Activated T-cell treated with anti-CD3 and anti-CD28 coated beads, Interleukin-2, amount 50 U/mL, for 72 hours (primary cell): ENCODE results near the gene PLEKHG4B. TPM values are rescaled to one million over a fixed set of nuclear protein-coding genes. Genes with fewer than 3 reads are reported as not detected.
"Not testable (repeated sequence)": the region's sequence is repeated elsewhere in the genome, so short reads cannot be mapped to it uniquely, and the experiment has no call there.

Experiments used
- ATAC-seq, 2 donors: fragments of 150-1000 bp; cut with Tn5 transposase; replicated peaks in 1 of 2; 2 replicates each; pipeline ENCODE4 v1.10.0; 2021; ENCODE audit warnings: moderate library complexity in 2 of 2, mild to moderate bottlenecking in 1 of 2
- DNase-seq, 2 donors: peaks; one replicate each; pipeline ENCODE4 v3.0.0; 2021 to 2022; ENCODE audit warnings: mixed read lengths in 1 of 2
- H3K27ac Mint-ChIP-seq: one replicate; pipeline ENCODE4 v1.8.0; 2022; ENCODE audit warnings: mild to moderate bottlenecking, moderate library complexity, mixed read lengths
- H3K27me3 Mint-ChIP-seq: one replicate; pipeline ENCODE4 v1.8.0; 2022; ENCODE audit warnings: low read depth, mixed read lengths
- H3K36me3 Mint-ChIP-seq, 2 donors: one replicate each; pipeline ENCODE4 v1.8.0; 2022; ENCODE audit warnings: mixed read lengths in 2 of 2, mild to moderate bottlenecking in 1 of 2; ENCODE audit not compliant: insufficient read depth in 2 of 2
- H3K4me1 Mint-ChIP-seq: one replicate; pipeline ENCODE4 v1.8.0; 2022; ENCODE audit warnings: low read depth, mixed read lengths
- H3K4me3 Mint-ChIP-seq, 2 donors: one replicate each; pipeline ENCODE4 v1.8.0; 2022; ENCODE audit warnings: mild to moderate bottlenecking in 2 of 2, mixed read lengths in 2 of 2, moderate library complexity in 2 of 2
- H3K9me3 Mint-ChIP-seq, 2 donors: one replicate each; pipeline ENCODE4 v1.8.0; 2022; ENCODE audit warnings: mixed read lengths in 2 of 2
- total RNA-seq, 2 donors: library from RNA; stranded (reverse); gene quantifications; one replicate each; pipeline ENCODE4 v1.2.3, GENCODE V29; 2022

PLEKHG4B gene
- total RNA-seq, 2 donors from 2014 or later: not detected

GRCh38 chr5:215256-215655 lies 123.3 kb downstream of the PLEKHG4B start:
- Mint-ChIP-seq H3K4me3 (peak overlapping the region; percentile 63 to 73), H3K4me1 (peaks cover 51% of the 10 kb centered on the region), H3K36me3 (peaks cover 7 to 19% of the 10 kb centered on the region in 2 donors), H3K27ac (peak overlapping the region; percentile 55)
- H3K9me3 Mint-ChIP-seq, H3K27me3 Mint-ChIP-seq, DNase-seq: not testable (repeated sequence)
- peak; percentile 17 to 18 for ATAC-seq

- Mint-ChIP-seq H3K36me3 (peaks cover 7 to 19% of the 10 kb centered on the region in 2 donors), H3K4me1 (peaks cover 56% of the 10 kb centered on the region), H3K4me3 (peak overlapping the region; percentile 63 to 73), H3K27ac (peak overlapping the region; percentile 55)
- H3K9me3 Mint-ChIP-seq, ATAC-seq, H3K27me3 Mint-ChIP-seq, DNase-seq: not testable (repeated sequence)
These were observed 124.1 kb downstream of the PLEKHG4B start for GRCh38 chr5:216076-216475.

- Mint-ChIP-seq H3K36me3 (peaks cover 7 to 19% of the 10 kb centered on the region in 2 donors), H3K4me3 (peak within 1 kb of the TSS; percentile 95 to 99), H3K27ac (peak within 1 kb of the TSS; percentile 97), H3K4me1 (peaks cover 72% of the 10 kb centered on the region)
- not testable (repeated sequence) for H3K27me3 Mint-ChIP-seq, H3K9me3 Mint-ChIP-seq
- peak; percentile 98 to 99 for DNase-seq
- ATAC-seq: peak; percentile 86 to 88
These were observed 125.8 kb downstream of the PLEKHG4B start, which contains the start of the genes CCDC127 and SDHA for GRCh38 chr5:217494-218456. Gene CCDC127 (minus strand): TSS chr5:218153. CDS start chr5:216849, 1,304 bp downstream. Gene SDHA (plus strand): TSS chr5:218320. CDS start chr5:218356, 36 bp downstream.

GRCh38 chr5:218457-219291 lies 126.7 kb downstream of the PLEKHG4B start:
- Mint-ChIP-seq H3K9me3 (no peaks in the 10 kb centered on the region), H3K4me3 (peak overlapping the region; percentile 95 to 99), H3K4me1 (peaks cover 78% of the 10 kb centered on the region), H3K36me3 (peaks cover 5 to 19% of the 10 kb centered on the region in 2 donors), H3K27me3 (no peaks in the 10 kb centered on the region), H3K27ac (peak overlapping the region; percentile 97)
- DNase-seq (peak; percentile 34 to 56), ATAC-seq (peak; percentile 18 to 35)

- Mint-ChIP-seq H3K9me3 (no peaks in the 10 kb centered on the region), H3K4me1 (peaks cover 70% of the 10 kb centered on the region), H3K36me3 (peaks cover 0 to 11% of the 10 kb centered on the region in 2 donors), H3K27ac (peak overlapping the region; percentile 97), H3K27me3 (no peaks in the 10 kb centered on the region), H3K4me3 (peak overlapping the region; percentile 95 to 99)
- ATAC-seq (peak; percentile 32 to 36), DNase-seq (peak; percentile 32 to 37)
These were observed 127.5 kb downstream of the PLEKHG4B start for GRCh38 chr5:219460-219863.

GRCh38 chr5:219991-220390 lies 128.0 kb downstream of the PLEKHG4B start:
- Mint-ChIP-seq H3K9me3 (no peaks in the 10 kb centered on the region), H3K4me1 (peaks cover 64% of the 10 kb centered on the region), H3K27me3 (no peaks in the 10 kb centered on the region), H3K27ac (peak overlapping the region; percentile 97), H3K36me3 (peaks cover 0 to 12% of the 10 kb centered on the region in 2 donors), H3K4me3 (peak overlapping the region; percentile 95 to 99)
- no peak for ATAC-seq
- DNase-seq: no peak

- H3K9me3 Mint-ChIP-seq, ATAC-seq, DNase-seq, H3K27me3 Mint-ChIP-seq: not testable (repeated sequence)
- peak overlapping the region; percentile 42 to 62 for H3K4me3 Mint-ChIP-seq
- H3K27ac Mint-ChIP-seq: peak overlapping the region; percentile 66
- peaks cover 5 to 25% of the 10 kb centered on the region in 2 donors for H3K36me3 Mint-ChIP-seq
- peaks cover 44% of the 10 kb centered on the region for H3K4me1 Mint-ChIP-seq
These were observed 131.2 kb downstream of the PLEKHG4B start for GRCh38 chr5:222951-223715.

- DNase-seq (no peak), ATAC-seq (no peak)
- no peaks in the 10 kb centered on the region for H3K27me3 Mint-ChIP-seq
- H3K9me3 Mint-ChIP-seq: no peaks in the 10 kb centered on the region
- H3K27ac Mint-ChIP-seq: no peak overlapping the region
- no peak overlapping the region for H3K4me3 Mint-ChIP-seq
- peaks cover 5 to 28% of the 10 kb centered on the region in 2 donors for H3K36me3 Mint-ChIP-seq
- peaks cover 44% of the 10 kb centered on the region for H3K4me1 Mint-ChIP-seq
These were observed 131.8 kb downstream of the PLEKHG4B start for GRCh38 chr5:223791-224190.

- DNase-seq (no peak), ATAC-seq (no peak)
- Mint-ChIP-seq H3K27ac (no peak overlapping the region), H3K4me3 (no peak overlapping the region), H3K9me3 (no peaks in the 10 kb centered on the region), H3K4me1 (peaks cover 32% of the 10 kb centered on the region), H3K36me3 (peaks cover 10 to 31% of the 10 kb centered on the region in 2 donors), H3K27me3 (no peaks in the 10 kb centered on the region)
These were observed 133.4 kb downstream of the PLEKHG4B start for GRCh38 chr5:225334-225733.

- Mint-ChIP-seq H3K36me3 (peaks cover 12 to 40% of the 10 kb centered on the region in 2 donors), H3K4me1 (peaks cover 22% of the 10 kb centered on the region)
- not testable (repeated sequence) for H3K4me3 Mint-ChIP-seq, H3K27ac Mint-ChIP-seq, ATAC-seq, DNase-seq, H3K9me3 Mint-ChIP-seq, H3K27me3 Mint-ChIP-seq
These were observed 135.4 kb downstream of the PLEKHG4B start for GRCh38 chr5:227375-227774.

- no peak for DNase-seq
- no peaks in the 10 kb centered on the region for H3K9me3 Mint-ChIP-seq
- H3K27ac Mint-ChIP-seq: no peak overlapping the region
- peaks cover 9% of the 10 kb centered on the region for H3K4me1 Mint-ChIP-seq
- no peaks in the 10 kb centered on the region for H3K27me3 Mint-ChIP-seq
- peaks cover 13 to 46% of the 10 kb centered on the region in 2 donors for H3K36me3 Mint-ChIP-seq
- ATAC-seq: no peak
- no peak overlapping the region for H3K4me3 Mint-ChIP-seq
These were observed 136.9 kb downstream of the PLEKHG4B start for GRCh38 chr5:228886-229285.

GRCh38 chr5:230711-231110 lies 138.7 kb downstream of the PLEKHG4B start:
- H3K4me1 Mint-ChIP-seq: peaks cover 9% of the 10 kb centered on the region
- peaks cover 13 to 45% of the 10 kb centered on the region in 2 donors for H3K36me3 Mint-ChIP-seq
- no peak overlapping the region for H3K4me3 Mint-ChIP-seq
- no peaks in the 10 kb centered on the region for H3K27me3 Mint-ChIP-seq
- ATAC-seq: no peak
- no peaks in the 10 kb centered on the region for H3K9me3 Mint-ChIP-seq
- no peak for DNase-seq
- H3K27ac Mint-ChIP-seq: no peak overlapping the region
